H9 (cell line): ENCODE results near the gene C10orf88. TPM values are rescaled to one million over a fixed set of nuclear protein-coding genes. Genes with fewer than 3 reads are reported as not detected.

ENCODE experiments used
- DNase-seq: peaks from one replicate; pipeline ENCODE4 v3.0.0-alpha.2; 2017
- H2AFZ ChIP-seq: one replicate; pipeline ENCODE4 v1.6.1; 2013; ENCODE audit warnings: mild to moderate bottlenecking, low read length, control low read depth, moderate library complexity
- H2AK5ac ChIP-seq: 2 replicates; pipeline ENCODE4 v1.6.1; 2013; ENCODE audit warnings: low read length, control low read depth, mixed read lengths; ENCODE audit not compliant: insufficient read length
- H2BK120ac ChIP-seq: one replicate; pipeline ENCODE4 v1.6.1; 2013; ENCODE audit warnings: low read depth, mild to moderate bottlenecking, low read length, control low read depth, inconsistent platforms; ENCODE audit not compliant: poor library complexity, severe bottlenecking
- H2BK12ac ChIP-seq: 2 replicates; pipeline ENCODE4 v1.6.1; 2013; ENCODE audit warnings: low read length, control low read depth, mixed read lengths, low read depth; ENCODE audit not compliant: insufficient read length
- H2BK15ac ChIP-seq: 2 replicates; pipeline ENCODE4 v1.6.1; 2013; ENCODE audit warnings: low read depth, low read length, control low read depth
- H2BK20ac ChIP-seq: one replicate; pipeline ENCODE4 v1.6.1; 2013; ENCODE audit warnings: low read depth, mild to moderate bottlenecking, low read length, control low read depth, inconsistent platforms; ENCODE audit not compliant: poor library complexity, severe bottlenecking
- H2BK5ac ChIP-seq: 2 replicates; pipeline ENCODE4 v1.6.1; 2013; ENCODE audit warnings: low read length, control low read depth, mixed read lengths; ENCODE audit not compliant: insufficient read length
- H3K14ac ChIP-seq: 2 replicates; pipeline ENCODE4 v1.6.1; 2013; ENCODE audit warnings: low read length, control low read depth; ENCODE audit not compliant: insufficient read depth
- H3K18ac ChIP-seq: 2 replicates; pipeline ENCODE4 v1.6.1; 2013; ENCODE audit warnings: low read depth, mild to moderate bottlenecking, mixed read lengths, low read length, control low read depth; ENCODE audit not compliant: insufficient read length
- H3K23ac ChIP-seq: 2 replicates; pipeline ENCODE4 v1.6.1; 2013; ENCODE audit warnings: low read length, control low read depth, mixed read lengths, low read depth; ENCODE audit not compliant: insufficient read length
- H3K23me2 ChIP-seq: 2 replicates; pipeline ENCODE4 v1.6.1; 2013; ENCODE audit warnings: low read depth, mild to moderate bottlenecking, mixed read lengths, low read length, control low read depth; ENCODE audit not compliant: insufficient read length, poor library complexity, severe bottlenecking
- H3K27ac ChIP-seq: 2 replicates; pipeline ENCODE4 v1.5.1; 2013; ENCODE audit warnings: low read length, control low read depth, mixed read lengths, low read depth; ENCODE audit not compliant: insufficient read length
- H3K27me3 ChIP-seq: 2 replicates; pipeline ENCODE4 v1.6.1; 2013; ENCODE audit warnings: low read length, control low read depth, inconsistent platforms; ENCODE audit not compliant: insufficient read depth
- H3K4ac ChIP-seq: 2 replicates; pipeline ENCODE4 v1.6.1; 2013; ENCODE audit warnings: low read depth, mild to moderate bottlenecking, control low read depth, inconsistent platforms, low read length, moderate library complexity
- H3K4me1 ChIP-seq: 2 replicates; pipeline ENCODE4 v1.6.1; 2013; ENCODE audit warnings: low read length, control low read depth, inconsistent platforms; ENCODE audit not compliant: insufficient read depth
- H3K4me2 ChIP-seq: 2 replicates; pipeline ENCODE4 v1.6.1; 2013; ENCODE audit warnings: low read length, control low read depth, mixed read lengths; ENCODE audit not compliant: insufficient read length, insufficient read depth
- H3K56ac ChIP-seq: 2 replicates; pipeline ENCODE4 v1.6.1; 2013; ENCODE audit warnings: low read depth, mild to moderate bottlenecking, mixed read lengths, low read length, control low read depth; ENCODE audit not compliant: insufficient read length
- H3K79me1 ChIP-seq: 2 replicates; pipeline ENCODE4 v1.6.1; 2013; ENCODE audit warnings: low read depth, mild to moderate bottlenecking, moderate library complexity, low read length, control low read depth, inconsistent platforms; ENCODE audit not compliant: insufficient read depth, poor library complexity, severe bottlenecking
- H3K79me2 ChIP-seq: 2 replicates; pipeline ENCODE4 v1.6.1; 2013; ENCODE audit warnings: low read length, control low read depth, inconsistent platforms; ENCODE audit not compliant: insufficient read depth
- H3K9ac ChIP-seq: 2 replicates; pipeline ENCODE4 v1.6.1; 2013; ENCODE audit warnings: low read length, control low read depth, mixed read lengths; ENCODE audit not compliant: insufficient read length; ENCODE audit errors: extremely low read depth
- H3K9me3 ChIP-seq: one replicate; pipeline ENCODE4 v1.6.1; 2013; ENCODE audit warnings: low read depth, low read length, inconsistent platforms; ENCODE audit not compliant: control insufficient read depth
- H3T11ph ChIP-seq: one replicate; pipeline ENCODE4 v1.6.1; 2013; ENCODE audit warnings: mild to moderate bottlenecking, low read length, control low read depth, inconsistent platforms
- H4K20me1 ChIP-seq: one replicate; pipeline ENCODE4 v1.6.1; 2013; ENCODE audit not compliant: control insufficient read depth, insufficient read length, insufficient read depth
- H4K5ac ChIP-seq: 2 replicates; pipeline ENCODE4 v1.6.1; 2013; ENCODE audit warnings: low read depth, mild to moderate bottlenecking, mixed read lengths, low read length, control low read depth; ENCODE audit not compliant: insufficient read length
- H4K8ac ChIP-seq: replicated peaks from 2 replicates; pipeline ENCODE4 v1.6.1; 2013; ENCODE audit warnings: low read length, control low read depth, mixed read lengths, low read depth; ENCODE audit not compliant: insufficient read length
- H4K91ac ChIP-seq: 2 replicates; pipeline ENCODE4 v1.6.1; 2013; ENCODE audit warnings: low read depth, mild to moderate bottlenecking, moderate library complexity, mixed read lengths, low read length, control low read depth; ENCODE audit not compliant: insufficient read length
- H3K27ac Mint-ChIP-seq, 3 experiments: 2 replicates in 2 of 3; 3 replicates in 1 of 3; pipeline ENCODE4 v1.8.0; 2020 to 2021; ENCODE audit warnings: mixed read lengths in 3 of 3, mild to moderate bottlenecking in 1 of 3, moderate library complexity in 1 of 3
- H3K27me3 Mint-ChIP-seq: 2 replicates; pipeline ENCODE4 v1.8.0; 2021; ENCODE audit warnings: low read depth, mild to moderate bottlenecking, moderate library complexity, mixed read lengths
- H3K36me3 Mint-ChIP-seq, 3 experiments: 2 replicates in 2 of 3; 3 replicates in 1 of 3; pipeline ENCODE4 v1.8.0; 2020 to 2021; ENCODE audit warnings: low read depth in 3 of 3, mixed read lengths in 3 of 3; ENCODE audit not compliant: insufficient read depth in 1 of 3
- H3K4me1 Mint-ChIP-seq, 2 experiments: 2 replicates each; pipeline ENCODE4 v1.8.0; 2020; ENCODE audit warnings: mixed read lengths in 2 of 2
- H3K4me3 Mint-ChIP-seq, 2 experiments: 2 replicates in 1 of 2; 3 replicates in 1 of 2; pipeline ENCODE4 v1.8.0; 2020 to 2021; ENCODE audit warnings: mild to moderate bottlenecking in 2 of 2, mixed read lengths in 2 of 2, moderate library complexity in 1 of 2
- H3K9me3 Mint-ChIP-seq, 2 experiments: 2 replicates in 1 of 2; 3 replicates in 1 of 2; pipeline ENCODE4 v1.8.0; 2020; ENCODE audit warnings: mild to moderate bottlenecking in 2 of 2, mixed read lengths in 2 of 2, moderate library complexity in 1 of 2
- CTCF ChIP-seq: fragments of 200-600 bp; sonication (generic); conservative IDR thresholded peaks from 3 replicates; pipeline ENCODE4 v1.8.0; 2021; ENCODE audit warnings: antibody characterized with exemption, mild to moderate bottlenecking
- WGBS: extraction: QIAGEN DNeasy Blood & Tissue Kit; methylation state at CpG from one replicate; pipeline ENCODE4 v1.1.7; 2013; ENCODE audit warnings: missing lambda C conversion rate, low lambda C conversion rate, mixed read lengths; ENCODE audit not compliant: insufficient read length; ENCODE audit errors: extremely low coverage; 5-methylcytosine and 5-hydroxymethylcytosine counted together
- total RNA-seq: library from RNA; stranded (reverse); gene quantifications from 2 replicates; pipeline ENCODE4 v1.2.1, GENCODE V29; 2021

Gene C10orf88
- total RNA-seq, 1 experiment from 2014 or later: 11.7 TPM

DNA sequence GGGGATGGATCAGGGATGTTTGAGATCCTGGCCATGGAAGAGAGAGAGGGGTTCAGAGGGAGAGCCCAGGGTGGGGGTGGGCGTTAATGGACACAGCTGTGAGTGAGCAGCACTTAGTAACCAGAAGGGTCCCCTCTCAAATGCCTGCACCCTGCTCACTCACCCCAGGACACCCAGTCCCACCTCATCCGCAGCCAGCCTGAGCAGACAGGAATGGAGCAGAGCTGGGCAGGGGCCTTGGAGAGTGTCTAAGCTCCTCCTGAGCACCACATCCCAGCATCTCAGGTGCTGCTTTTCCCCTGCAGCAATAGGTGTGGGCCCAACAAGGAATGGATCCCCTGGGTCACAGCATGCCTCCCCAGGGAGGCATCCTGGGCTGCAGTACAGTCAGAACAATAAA lies 38.3 kb downstream of the C10orf88 start:
- TF ChIP-seq CTCF: no peak
- no peak overlapping the region for H3K56ac ChIP-seq
- H2BK5ac ChIP-seq: no peak overlapping the region
- no CpG with 5 or more reads among the region's 2 CpGs for WGBS
- H3K27me3 ChIP-seq: no peaks in the 10 kb centered on the region
- peaks cover under 1 to 3% of the 10 kb centered on the region in 2 experiments; a peak in 2 of 5 replicates for H3K9me3 Mint-ChIP-seq
- no peak overlapping the region for H2AK5ac ChIP-seq
- no peaks in the 10 kb centered on the region for H3K23me2 ChIP-seq
- H4K5ac ChIP-seq: no peak overlapping the region
- no peak overlapping the region for H3K23ac ChIP-seq
- no peak overlapping the region for H3K18ac ChIP-seq
- no peak overlapping the region for H2BK12ac ChIP-seq
- H2AFZ ChIP-seq: no peak overlapping the region
- H3K27ac Mint-ChIP-seq: no peak overlapping the region
- peaks cover 0 to 4% (median 0%) of the 10 kb centered on the region in 3 experiments; a peak in 1 of 7 replicates for H3K36me3 Mint-ChIP-seq
- H3K9ac ChIP-seq: no peak overlapping the region
- H3K9me3 ChIP-seq: no peaks in the 10 kb centered on the region
- DNase-seq: no peak
- no peak overlapping the region for H4K8ac ChIP-seq
- H3K4me1 Mint-ChIP-seq: peaks cover 2 to 9% of the 10 kb centered on the region in 2 experiments; a peak in 3 of 4 replicates
- no peaks in the 10 kb centered on the region for H3K79me2 ChIP-seq
- H3K27me3 Mint-ChIP-seq: peaks cover 6% of the 10 kb centered on the region; the same call in 1 of the 2 replicates
- no peak overlapping the region for H3K4ac ChIP-seq
- no peak overlapping the region for H3K4me3 Mint-ChIP-seq
- H3K79me1 ChIP-seq: no peaks in the 10 kb centered on the region
- H3T11ph ChIP-seq: no peak overlapping the region
- H4K20me1 ChIP-seq: no peaks in the 10 kb centered on the region
- H2BK20ac ChIP-seq: no peak overlapping the region
- H2BK120ac ChIP-seq: no peak overlapping the region
- H3K4me2 ChIP-seq: no peak overlapping the region
- no peak overlapping the region for H3K27ac ChIP-seq
- H3K14ac ChIP-seq: no peak overlapping the region
- no peak overlapping the region for H4K91ac ChIP-seq
- no peak overlapping the region for H2BK15ac ChIP-seq
- H3K4me1 ChIP-seq: no peaks in the 10 kb centered on the region
